Tibial artery (tissue), 4 donors: ENCODE results near the gene SHISA7.
"Not testable (repeated sequence)": the region's sequence is repeated elsewhere in the genome, so short reads cannot be mapped to it uniquely, and the experiment has no call there.

Experiments used
- DNase-seq, 2 donors: peaks; one replicate each; pipeline ENCODE4 v3.0.0-alpha.2; 2019
- H3K27ac ChIP-seq, 2 donors: fragments of 200-600 bp; sonication (generic) in 1 of 2; 1 replicate in 1 of 2; 2 replicates in 1 of 2; pipeline ENCODE4 v1.5.1; 2018 to 2019; ENCODE audit warnings: mild to moderate bottlenecking in 1 of 2
- H3K27me3 ChIP-seq, 2 donors: fragments of 200-600 bp; sonication (generic) in 1 of 2; one replicate each; pipeline versions ENCODE4 v1.5.1 to v1.6.0; 2016 to 2019
- H3K36me3 ChIP-seq, 3 donors: fragments of 200-600 bp; sonication (generic) in 2 of 3; one replicate each; pipeline ENCODE4 v1.5.1; 2016 to 2019; ENCODE audit warnings: mild to moderate bottlenecking in 2 of 3
- H3K4me1 ChIP-seq, 4 donors: fragments of 200-600 bp; sonication (generic) in 2 of 4; 1 replicate in 3 of 4; 2 replicates in 1 of 4; pipeline ENCODE4 v1.5.1; 2016 to 2019
- H3K4me3 ChIP-seq, 2 donors: fragments of 200-600 bp; sonication (generic) in 1 of 2; 1 replicate in 1 of 2; 2 replicates in 1 of 2; pipeline ENCODE4 v1.5.1; 2018 to 2019; ENCODE audit warnings: mild to moderate bottlenecking in 2 of 2
- H3K9me3 ChIP-seq, 3 donors: fragments of 200-600 bp; sonication (generic) in 1 of 3; one replicate each; pipeline ENCODE4 v1.5.1; 2016 to 2019
- CTCF ChIP-seq, 2 experiments: fragments of 200-600 bp in 1 of 2; fragments of 450-650 bp in 1 of 2; IDR thresholded peaks; one replicate each; pipeline ENCODE4 v1.5.1; 2017 to 2019; ENCODE audit warnings: antibody characterized with exemption in 2 of 2, mild to moderate bottlenecking in 1 of 2, moderate library complexity in 1 of 2
- intact Hi-C: fragments of 100-400 bp; cut with DNase I; formaldehyde crosslinking; loops from one replicate; pipeline ENCODE4 v1.15.0; 2023; ENCODE audit warnings: low total_unique reads

SHISA7 gene

GRCh38 chr19:55402509-55402908, 40.6 kb downstream of the SHISA7 start:
- intact Hi-C loops = loop anchor here (10.0 kb wide), 1 partner anchor 232 kb away; no protein-coding TSS in a partner anchor
- Histone ChIP-seq H3K36me3 (peaks cover 16 to 59% (median 52%) of the 10 kb centered on the region in 3 donors), H3K4me3 (no peak overlapping the region), H3K9me3 (no peaks in the 10 kb centered on the region), H3K27ac (no peak overlapping the region), H3K4me1 (peaks cover 8 to 24% (median 15%) of the 10 kb centered on the region in 4 donors), H3K27me3 (no peaks in the 10 kb centered on the region)
- DNase-seq = no peak
- TF ChIP-seq CTCF (IDR thresholded peaks at IDR 0.05) = no peak

- not testable (repeated sequence) for H3K9me3 ChIP-seq, DNase-seq, H3K4me3 ChIP-seq, H3K27me3 ChIP-seq, H3K27ac ChIP-seq
- intact Hi-C loops = loop anchor here (10.0 kb wide), 1 partner anchor 233 kb away; no protein-coding TSS in a partner anchor
- Histone ChIP-seq H3K4me1 (peaks cover 4 to 13% (median 8%) of the 10 kb centered on the region in 4 donors), H3K36me3 (peaks cover 16 to 59% (median 52%) of the 10 kb centered on the region in 3 donors)
Observed at GRCh38 chr19:55401390-55401789, 41.7 kb downstream of the SHISA7 start.

DNA sequence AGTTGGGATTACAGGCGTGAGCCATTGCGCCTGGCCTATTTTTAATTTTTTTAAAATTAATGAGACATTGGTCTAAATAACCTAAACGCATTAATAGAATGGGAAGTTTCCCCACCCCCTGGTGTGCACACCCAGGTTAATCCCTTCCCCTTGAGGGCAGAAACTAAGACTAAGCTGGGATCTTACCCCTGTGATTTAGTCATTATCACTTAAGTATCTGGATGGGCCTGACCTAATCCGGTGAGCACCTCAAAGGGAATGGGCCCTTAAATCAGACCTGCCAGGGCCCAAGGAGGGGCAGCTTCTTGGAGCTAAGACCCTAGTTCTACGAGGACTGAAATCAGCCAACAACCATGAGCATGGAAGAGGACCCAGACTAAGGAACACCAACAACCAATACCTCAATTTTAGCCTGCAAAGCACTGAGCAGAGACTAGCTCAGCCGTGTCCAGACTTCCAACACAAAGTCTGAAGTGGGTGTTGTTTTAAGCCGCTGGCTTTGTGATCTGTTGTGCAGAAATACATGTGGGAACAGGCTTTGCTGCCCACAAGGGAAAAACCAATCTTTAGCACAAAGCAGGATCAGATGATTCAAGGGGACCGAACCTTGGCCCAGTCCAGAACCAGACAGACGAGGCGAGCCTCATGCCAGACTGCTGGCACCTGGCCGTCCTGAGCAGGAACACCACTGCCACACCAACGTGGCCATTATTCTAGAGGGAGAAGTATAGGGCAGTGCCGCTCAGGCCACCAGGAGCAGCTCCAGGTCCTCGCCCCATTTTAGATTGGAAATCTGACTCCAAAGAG, 42.6 kb downstream of the SHISA7 start:
- peaks cover 0 to 4% (median under 1%) of the 10 kb centered on the region in 4 donors for H3K4me1 ChIP-seq
- no peak for DNase-seq
- H3K27me3 ChIP-seq = no peaks in the 10 kb centered on the region
- H3K4me3 ChIP-seq = no peak overlapping the region
- TF ChIP-seq CTCF (IDR thresholded peaks at IDR 0.05) = no peak
- intact Hi-C loops = loop anchor here (10.0 kb wide), 1 partner anchor 234 kb away; no protein-coding TSS in a partner anchor
- H3K36me3 ChIP-seq = peaks cover 16 to 53% (median 44%) of the 10 kb centered on the region in 3 donors
- H3K27ac ChIP-seq = no peak overlapping the region
- H3K9me3 ChIP-seq = no peaks in the 10 kb centered on the region

- Histone ChIP-seq H3K27me3 (no peaks in the 10 kb centered on the region), H3K4me3 (no peak overlapping the region), H3K36me3 (peaks cover 8 to 32% (median 29%) of the 10 kb centered on the region in 3 donors), H3K9me3 (no peaks in the 10 kb centered on the region), H3K27ac (no peak overlapping the region), H3K4me1 (peaks cover 0 to 3% (median 0%) of the 10 kb centered on the region in 4 donors)
- TF ChIP-seq CTCF (IDR thresholded peaks at IDR 0.05) = no peak
- intact Hi-C loops = no loop called here
- no peak for DNase-seq
Observed at GRCh38 chr19:55398200-55398925, 44.7 kb downstream of the SHISA7 start.

GRCh38 chr19:55392820-55393761, 50.0 kb downstream of the SHISA7 start:
- H3K27ac ChIP-seq = no peak overlapping the region
- H3K36me3 ChIP-seq = peaks cover 4 to 49% (median 26%) of the 10 kb centered on the region in 3 donors
- no peak overlapping the region for H3K4me3 ChIP-seq
- peaks cover 0 to 24% (median 13%) of the 10 kb centered on the region in 4 donors for H3K4me1 ChIP-seq
- no peak for TF ChIP-seq CTCF (IDR thresholded peaks at IDR 0.05)
- H3K9me3 ChIP-seq = no peaks in the 10 kb centered on the region
- intact Hi-C loops = no loop called here
- no peaks in the 10 kb centered on the region for H3K27me3 ChIP-seq
- DNase-seq = no peak
